Measurements from ENCODE around the gene SRRM5. TPM values are rescaled to one million over a fixed set of nuclear protein-coding genes. Genes with fewer than 3 reads are reported as not detected.

Gene SRRM5
- total and polyA plus RNA-seq, 12 donors, result 0.15 to 4.7 (median 0.28) TPM; not detected in 3

GRCh38 chr19:43660971-43661360, 49.1 kb downstream of the SRRM5 start:
- H3K4me1 ChIP-seq (replicated peaks in 1 of 2), result no peaks in the 10 kb centered on the region
- H3K27ac ChIP-seq, result no peak overlapping the region
- no peaks in the 10 kb centered on the region for H3K36me3 ChIP-seq (replicated peaks in 1 of 2)
- DNase-seq, result no peak
- no peak for TF ChIP-seq CTCF (IDR thresholded peaks at IDR 0.05)
- TF ChIP-seq POLR2A (IDR thresholded peaks at IDR 0.05), result no peak
- 82 to 91% (median 89%) methylated on average over 6 of the region's 6 CpGs for WGBS, 4 donors
- intact Hi-C loops (cut with DNase I), result no loop called here
- H3K27me3 ChIP-seq, result no peaks in the 10 kb centered on the region
- no peaks in the 10 kb centered on the region for H3K9me3 ChIP-seq (replicated peaks in 1 of 3)
- H3K4me3 ChIP-seq, result no peak overlapping the region

GRCh38 chr19:43662487-43662886, 50.6 kb downstream of the SRRM5 start:
- no peak overlapping the region for H3K27ac ChIP-seq
- no peaks in the 10 kb centered on the region for H3K36me3 ChIP-seq (replicated peaks in 1 of 2)
- H3K9me3 ChIP-seq (replicated peaks in 1 of 3), result no peaks in the 10 kb centered on the region
- TF ChIP-seq CTCF (IDR thresholded peaks at IDR 0.05) (peak in 5 of 6 experiments; percentile 6 to 46 (median 23)), POLR2A (IDR thresholded peaks at IDR 0.05) (no peak)
- H3K27me3 ChIP-seq, result no peaks in the 10 kb centered on the region
- WGBS, 4 donors, result 80 to 86% (median 83%) methylated on average over 6 of the region's 6 CpGs
- intact Hi-C loops (cut with DNase I), result no loop called here
- DNase-seq, result peak in 1 of 7 donors; percentile 44
- peaks cover 0 to 3% of the 10 kb centered on the region in 2 donors for H3K4me1 ChIP-seq (replicated peaks in 1 of 2)
- no peak overlapping the region for H3K4me3 ChIP-seq

- TF ChIP-seq CTCF (IDR thresholded peaks at IDR 0.05), result no peak
- no peak for TF ChIP-seq POLR2A (IDR thresholded peaks at IDR 0.05)
- peak overlapping the region in 1 of 5 donors; percentile 10 for H3K27ac ChIP-seq
- intact Hi-C loops (cut with DNase I), result no loop called here
- no peaks in the 10 kb centered on the region for H3K36me3 ChIP-seq (replicated peaks in 1 of 2)
- peaks cover 0 to 8% of the 10 kb centered on the region in 2 donors for H3K4me1 ChIP-seq (replicated peaks in 1 of 2)
- 56 to 69% (median 64%) methylated on average over 7 of the region's 7 CpGs for WGBS, 4 donors
- DNase-seq, result peak in 2 of 7 donors; percentile 54 to 65
- H3K4me3 ChIP-seq, result no peak overlapping the region
- no peaks in the 10 kb centered on the region for H3K27me3 ChIP-seq
- H3K9me3 ChIP-seq (replicated peaks in 1 of 3), result no peaks in the 10 kb centered on the region
Measured at GRCh38 chr19:43664018-43664417, 52.1 kb downstream of the SRRM5 start.

Small RNA genes lying within 50 kb of the gene (small RNA-seq; reads per million reads assigned to genes)
- gene RN7SL368P, result 0 reads per million in 2 donors

Other genes with a start within 250 kb of the SRRM5 start
- not detected for gene TEX101, start 197.2 kb upstream of the SRRM5 start, total RNA-seq
- not detected for gene TEX101, start 197.2 kb upstream of the SRRM5 start, polyA plus RNA-seq
- gene LYPD3, start 146.5 kb upstream of the SRRM5 start, total RNA-seq, result 1 to 10 TPM in 5 of 9 donors, under 1 TPM in 4; 0.18 to 1.9 (median 1.1) TPM
- gene LYPD3, start 146.5 kb upstream of the SRRM5 start, polyA plus RNA-seq, result under 1 TPM; 0.48 to 0.73 (median 0.57) TPM
- 10 to 100 TPM in 8 of 9 donors, 1 to 10 TPM in 1; 3.5 to 30.7 (median 16.2) TPM for gene PHLDB3, start 107.3 kb upstream of the SRRM5 start, total RNA-seq
- gene PHLDB3, start 107.3 kb upstream of the SRRM5 start, polyA plus RNA-seq, result 10 to 100 TPM in 2 of 3 donors, 1 to 10 TPM in 1; 1.7 to 54.5 (median 33.7) TPM
- 10 to 100 TPM; 15.9 to 78.7 (median 36.5) TPM for gene ETHE1, start 84.9 kb upstream of the SRRM5 start, total RNA-seq
- gene ETHE1, start 84.9 kb upstream of the SRRM5 start, polyA plus RNA-seq, result 10 to 100 TPM; 18.2 to 20.0 (median 18.4) TPM
- gene ZNF575, start 78.9 kb upstream of the SRRM5 start, total RNA-seq, result 1 to 10 TPM in 3 of 9 donors, under 1 TPM in 4, not detected in 2; 0.22 to 2.9 (median 0.42) TPM
- 1 to 10 TPM in 2 of 3 donors, under 1 TPM in 1; 0.53 to 2.2 (median 1.2) TPM for gene ZNF575, start 78.9 kb upstream of the SRRM5 start, polyA plus RNA-seq
- gene XRCC1, start 36.6 kb upstream of the SRRM5 start, total RNA-seq, result 10 to 100 TPM; 16.6 to 32.2 (median 28.7) TPM
- 10 to 100 TPM; 15.7 to 37.2 (median 31.1) TPM for gene XRCC1, start 36.6 kb upstream of the SRRM5 start, polyA plus RNA-seq
- gene PINLYP, start 36.3 kb upstream of the SRRM5 start, total RNA-seq, result 10 to 100 TPM in 1 of 9 donors, 1 to 10 TPM in 6, under 1 TPM in 1, not detected in 1; 0.61 to 11.0 (median 3.0) TPM
- 10 to 100 TPM in 2 of 3 donors, 1 to 10 TPM in 1; 4.3 to 16.0 (median 12.4) TPM for gene PINLYP, start 36.3 kb upstream of the SRRM5 start, polyA plus RNA-seq
- 10 to 100 TPM; 14.0 to 57.9 (median 23.8) TPM for gene IRGQ, start 16.0 kb upstream of the SRRM5 start, total RNA-seq
- gene IRGQ, start 16.0 kb upstream of the SRRM5 start, polyA plus RNA-seq, result 10 to 100 TPM in 1 of 3 donors, 1 to 10 TPM in 2; 7.0 to 12.8 (median 7.4) TPM
- gene ZNF576, start 15.5 kb upstream of the SRRM5 start, total RNA-seq, result 100 to 1,000 TPM in 1 of 9 donors, 10 to 100 TPM in 8; 15.2 to 114 (median 25.5) TPM
- gene ZNF576, start 15.5 kb upstream of the SRRM5 start, polyA plus RNA-seq, result 10 to 100 TPM in 2 of 3 donors, 1 to 10 TPM in 1; 9.8 to 13.7 (median 10.8) TPM
- gene ZNF428, start 7.5 kb downstream of the SRRM5 start, total RNA-seq, result 10 to 100 TPM; 34.9 to 71.2 (median 57.9) TPM
- 100 to 1,000 TPM in 2 of 3 donors, 10 to 100 TPM in 1; 10.3 to 214 (median 148) TPM for gene ZNF428, start 7.5 kb downstream of the SRRM5 start, polyA plus RNA-seq
- gene CADM4, start 27.8 kb downstream of the SRRM5 start, total RNA-seq, result 10 to 100 TPM; 16.6 to 53.9 (median 38.6) TPM
- gene CADM4, start 27.8 kb downstream of the SRRM5 start, polyA plus RNA-seq, result 10 to 100 TPM; 21.7 to 92.7 (median 41.4) TPM
- gene PLAUR, start 58.1 kb downstream of the SRRM5 start, total RNA-seq, result 10 to 100 TPM in 6 of 9 donors, 1 to 10 TPM in 3; 4.5 to 25.9 (median 12.1) TPM
- 10 to 100 TPM in 2 of 3 donors, 1 to 10 TPM in 1; 6.3 to 16.3 (median 14.5) TPM for gene PLAUR, start 58.1 kb downstream of the SRRM5 start, polyA plus RNA-seq
- gene IRGC, start 104.0 kb downstream of the SRRM5 start, total RNA-seq, result not detected
- not detected for gene IRGC, start 104.0 kb downstream of the SRRM5 start, polyA plus RNA-seq
- 10 to 100 TPM; 19.4 to 58.5 (median 34.4) TPM for gene SMG9, start 142.9 kb downstream of the SRRM5 start, total RNA-seq
- gene SMG9, start 142.9 kb downstream of the SRRM5 start, polyA plus RNA-seq, result 10 to 100 TPM; 39.9 to 63.2 (median 51.6) TPM
- gene KCNN4, start 168.9 kb downstream of the SRRM5 start, total RNA-seq, result 1 to 10 TPM in 3 of 9 donors, under 1 TPM in 6; 0.22 to 2.9 (median 0.52) TPM
- gene KCNN4, start 168.9 kb downstream of the SRRM5 start, polyA plus RNA-seq, result 10 to 100 TPM in 1 of 3 donors, 1 to 10 TPM in 1, under 1 TPM in 1; 0.48 to 13.0 (median 3.2) TPM
- gene LYPD5, start 190.4 kb downstream of the SRRM5 start, total RNA-seq, result 1 to 10 TPM in 5 of 9 donors, under 1 TPM in 3, not detected in 1; 0.35 to 3.0 (median 1.2) TPM
- under 1 TPM; 0.32 to 0.55 (median 0.40) TPM for gene LYPD5, start 190.4 kb downstream of the SRRM5 start, polyA plus RNA-seq
- gene ZNF283, start 215.2 kb downstream of the SRRM5 start, total RNA-seq, result 10 to 100 TPM in 4 of 9 donors, 1 to 10 TPM in 5; 2.8 to 24.1 (median 8.2) TPM
- 1 to 10 TPM; 2.4 to 5.5 (median 5.0) TPM for gene ZNF283, start 215.2 kb downstream of the SRRM5 start, polyA plus RNA-seq

Data from adrenal gland (tissue), 12 donors.